ENCODE data around the gene GRAMD1B.

GRCh38 chr11:123509737-123510578, 79.9 kb downstream of the GRAMD1B start:
- TF ChIP-seq POLR2A (IDR thresholded peaks at IDR 0.05) (no peak), CTCF (IDR thresholded peaks at IDR 0.05) (no peak)
